ENCODE measurements around the gene MED16.

- TF ChIP-seq CTCF (IDR thresholded peaks at IDR 0.05) (no peak), POLR2A (IDR thresholded peaks at IDR 0.05) (no peak)
Measured at GRCh38 chr19:918481-919198, 25.7 kb upstream of the MED16 start.

Data from adrenal gland (tissue), 5 donors.